Measurements from ENCODE around the gene TLR6. TPM values are rescaled to one million over a fixed set of nuclear protein-coding genes. Genes with fewer than 3 reads are reported as not detected.
A peak's percentile ranks its signal among the peaks of the same experiment; 100 is the strongest.

Gene TLR6
- 1 to 10 TPM in 1 of 2 experiments, under 1 TPM in 1; 0.77 to 1.3 TPM for total RNA-seq

GRCh38 chr4:38856524-38857337 lies at the start of gene TLR6:
Gene TLR6, minus strand, starts transcription at chr4:38856817. Its CDS starts 27,344 bp downstream, at chr4:38829473.
- Mint-ChIP-seq H3K4me3 (peak within 1 kb of the TSS; percentile 78), H3K36me3 (no peaks in the 10 kb centered on the region), H3K27ac (peak within 1 kb of the TSS; percentile 84), H3K27me3 (peaks cover 10% of the 10 kb centered on the region), H3K9me3 (ENCODE audit: low read depth) (no peaks in the 10 kb centered on the region), H3K4me1 (peaks cover 24% of the 10 kb centered on the region)
- ATAC-seq, result peak; percentile 75
- DNase-seq, result peak; percentile 75
- CTCF ChIA-PET, result interaction anchor here (0.9 to 3.6 kb wide), 9 partner anchors 10 to 677 kb away, joined by 3 to 49 read pairs (median 4); partner anchors contain the start of genes FAM114A1, TLR1 and TLR10

GRCh38 chr4:38905652-38906385 lies 49.2 kb upstream of the TLR6 start:
- Mint-ChIP-seq H3K36me3 (no peaks in the 10 kb centered on the region), H3K27me3 (peaks cover 2% of the 10 kb centered on the region), H3K27ac (no peak overlapping the region), H3K4me1 (peaks cover 7% of the 10 kb centered on the region), H3K9me3 (ENCODE audit: low read depth) (no peaks in the 10 kb centered on the region), H3K4me3 (no peak overlapping the region)
- CTCF ChIA-PET, result interaction anchor here (0.7 to 5.1 kb wide), 5 partner anchors 13 to 505 kb away, joined by 3 to 80 read pairs (median 3); no protein-coding TSS in a partner anchor
- DNase-seq, result no peak
- no peak for ATAC-seq

GRCh38 chr4:38904682-38905081 lies 48.1 kb upstream of the TLR6 start:
- no peak overlapping the region for H3K4me3 Mint-ChIP-seq
- H3K27ac Mint-ChIP-seq, result no peak overlapping the region
- CTCF ChIA-PET, result interaction anchor here (1.3 to 5.1 kb wide), 3 partner anchors 9 to 229 kb away, joined by 3 to 80 read pairs (median 4); no protein-coding TSS in a partner anchor
- H3K27me3 Mint-ChIP-seq, result peaks cover 9% of the 10 kb centered on the region
- ATAC-seq (no peak), DNase-seq (no peak)
- no peaks in the 10 kb centered on the region for H3K9me3 Mint-ChIP-seq (ENCODE audit: low read depth)
- peaks cover 7% of the 10 kb centered on the region for H3K4me1 Mint-ChIP-seq
- H3K36me3 Mint-ChIP-seq, result no peaks in the 10 kb centered on the region

GRCh38 chr4:38904090-38904666 lies 47.6 kb upstream of the TLR6 start:
- CTCF ChIA-PET, result interaction anchor here (1.3 to 5.1 kb wide), 3 partner anchors 9 to 229 kb away, joined by 3 to 80 read pairs (median 4); no protein-coding TSS in a partner anchor
- no peak for DNase-seq
- Mint-ChIP-seq H3K27me3 (peaks cover 9% of the 10 kb centered on the region), H3K27ac (no peak overlapping the region), H3K4me3 (no peak overlapping the region), H3K36me3 (no peaks in the 10 kb centered on the region), H3K9me3 (ENCODE audit: low read depth) (no peaks in the 10 kb centered on the region), H3K4me1 (peaks cover 7% of the 10 kb centered on the region)
- ATAC-seq, result no peak

GRCh38 chr4:38902695-38903094 lies 46.1 kb upstream of the TLR6 start:
- DNase-seq (no peak), ATAC-seq (peak; percentile 78)
- H3K4me1 Mint-ChIP-seq, result peaks cover 7% of the 10 kb centered on the region
- H3K36me3 Mint-ChIP-seq, result no peaks in the 10 kb centered on the region
- no peak overlapping the region for H3K27ac Mint-ChIP-seq
- no peaks in the 10 kb centered on the region for H3K9me3 Mint-ChIP-seq (ENCODE audit: low read depth)
- H3K4me3 Mint-ChIP-seq, result no peak overlapping the region
- peaks cover 11% of the 10 kb centered on the region for H3K27me3 Mint-ChIP-seq
- CTCF ChIA-PET, result interaction anchor here (0.5 to 5.1 kb wide), 29 partner anchors 9 to 566 kb away, joined by 3 to 80 read pairs (median 4); partner anchors contain the start of gene RFC1

GRCh38 chr4:38902221-38902620 lies 45.6 kb upstream of the TLR6 start:
- ATAC-seq, result no peak
- peaks cover 7% of the 10 kb centered on the region for H3K4me1 Mint-ChIP-seq
- no peaks in the 10 kb centered on the region for H3K36me3 Mint-ChIP-seq
- no peak overlapping the region for H3K4me3 Mint-ChIP-seq
- no peak for DNase-seq
- no peaks in the 10 kb centered on the region for H3K9me3 Mint-ChIP-seq (ENCODE audit: low read depth)
- no peak overlapping the region for H3K27ac Mint-ChIP-seq
- CTCF ChIA-PET, result interaction anchor here (0.8 to 5.1 kb wide), 19 partner anchors 9 to 567 kb away, joined by 3 to 80 read pairs (median 4); partner anchors contain the start of gene RFC1
- H3K27me3 Mint-ChIP-seq, result peaks cover 11% of the 10 kb centered on the region

GRCh38 chr4:38898245-38898644 lies 41.6 kb upstream of the TLR6 start:
- no peaks in the 10 kb centered on the region for H3K9me3 Mint-ChIP-seq (ENCODE audit: low read depth)
- H3K4me1 Mint-ChIP-seq, result no peaks in the 10 kb centered on the region
- CTCF ChIA-PET, result interaction anchor here (1.2 kb wide), 1 partner anchor 11 kb away, joined by 5 read pairs; no protein-coding TSS in a partner anchor
- H3K27me3 Mint-ChIP-seq, result peaks cover 20% of the 10 kb centered on the region
- ATAC-seq (no peak), DNase-seq (no peak)
- H3K27ac Mint-ChIP-seq, result no peak overlapping the region
- no peak overlapping the region for H3K4me3 Mint-ChIP-seq
- H3K36me3 Mint-ChIP-seq, result no peaks in the 10 kb centered on the region

- H3K4me1 Mint-ChIP-seq, result no peaks in the 10 kb centered on the region
- peaks cover 18% of the 10 kb centered on the region for H3K27me3 Mint-ChIP-seq
- DNase-seq, result no peak
- no peaks in the 10 kb centered on the region for H3K36me3 Mint-ChIP-seq
- no peaks in the 10 kb centered on the region for H3K9me3 Mint-ChIP-seq (ENCODE audit: low read depth)
- no peak overlapping the region for H3K27ac Mint-ChIP-seq
- CTCF ChIA-PET, result interaction anchor here (0.6 to 1.4 kb wide), 4 partner anchors 12 to 563 kb away, joined by 3 to 5 read pairs (median 3); no protein-coding TSS in a partner anchor
- ATAC-seq, result no peak
- no peak overlapping the region for H3K4me3 Mint-ChIP-seq
These were observed 40.3 kb upstream of the TLR6 start for GRCh38 chr4:38896940-38897339.

- Mint-ChIP-seq H3K27ac (no peak overlapping the region), H3K9me3 (ENCODE audit: low read depth) (no peaks in the 10 kb centered on the region), H3K4me1 (peaks cover 3% of the 10 kb centered on the region), H3K36me3 (no peaks in the 10 kb centered on the region), H3K27me3 (peaks cover 12% of the 10 kb centered on the region), H3K4me3 (no peak overlapping the region)
- CTCF ChIA-PET, result interaction anchor here (1.2 to 3.3 kb wide), 6 partner anchors 8 to 241 kb away, joined by 3 to 18 read pairs (median 4); no protein-coding TSS in a partner anchor
- DNase-seq (no peak), ATAC-seq (no peak)
These were observed 37.8 kb upstream of the TLR6 start for GRCh38 chr4:38894322-38894982.

- CTCF ChIA-PET, result interaction anchor here (0.7 to 3.2 kb wide), 4 partner anchors 9 to 132 kb away, joined by 5 to 14 read pairs (median 9); no protein-coding TSS in a partner anchor
- H3K4me1 Mint-ChIP-seq, result peaks cover 10% of the 10 kb centered on the region
- DNase-seq (no peak), ATAC-seq (no peak)
- no peaks in the 10 kb centered on the region for H3K9me3 Mint-ChIP-seq (ENCODE audit: low read depth)
- H3K27me3 Mint-ChIP-seq, result peaks cover 2% of the 10 kb centered on the region
- H3K36me3 Mint-ChIP-seq, result no peaks in the 10 kb centered on the region
- no peak overlapping the region for H3K27ac Mint-ChIP-seq
- no peak overlapping the region for H3K4me3 Mint-ChIP-seq
These were observed 34.7 kb upstream of the TLR6 start for GRCh38 chr4:38891051-38891983.

- Mint-ChIP-seq H3K9me3 (ENCODE audit: low read depth) (no peaks in the 10 kb centered on the region), H3K4me1 (peaks cover 14% of the 10 kb centered on the region), H3K27ac (peak overlapping the region; percentile 54), H3K27me3 (no peaks in the 10 kb centered on the region), H3K36me3 (no peaks in the 10 kb centered on the region), H3K4me3 (no peak overlapping the region)
- CTCF ChIA-PET, result interaction anchor here (0.8 to 3.3 kb wide), 8 partner anchors 11 to 246 kb away, joined by 3 to 15 read pairs (median 6); partner anchors contain the start of gene TLR10
- DNase-seq (no peak), ATAC-seq (peak; percentile 77)
These were observed 32.5 kb upstream of the TLR6 start for GRCh38 chr4:38889143-38889542.

All from activated CD8-positive, alpha-beta memory T cell treated with anti-CD3 and anti-CD28 coated beads, Interleukin-2, amount 10 ng/mL, durations not matched to agents 7 days and 5 days (primary cell).